ENCODE measurements around the gene HLCS.

DNA sequence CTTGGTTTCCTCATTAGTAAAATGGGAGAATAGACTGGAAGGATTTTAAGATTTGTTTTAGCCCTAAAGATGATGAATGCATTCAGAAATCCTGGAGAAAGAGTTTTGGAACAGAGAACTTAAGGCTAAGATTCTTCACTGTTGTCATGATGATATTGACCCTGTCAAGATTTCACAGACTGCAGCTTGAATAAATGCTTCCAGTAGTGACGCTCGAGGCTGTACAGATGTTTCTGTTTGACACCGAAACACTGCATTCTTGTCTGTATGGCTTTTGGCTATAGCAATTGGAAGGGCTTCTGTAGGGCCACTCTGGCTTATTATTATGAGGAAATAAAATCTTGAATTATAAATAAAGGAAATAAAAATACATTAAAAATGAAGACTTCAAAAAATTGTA, 241.8 kb downstream of the HLCS start:
- TF ChIP-seq, protein P1, sequence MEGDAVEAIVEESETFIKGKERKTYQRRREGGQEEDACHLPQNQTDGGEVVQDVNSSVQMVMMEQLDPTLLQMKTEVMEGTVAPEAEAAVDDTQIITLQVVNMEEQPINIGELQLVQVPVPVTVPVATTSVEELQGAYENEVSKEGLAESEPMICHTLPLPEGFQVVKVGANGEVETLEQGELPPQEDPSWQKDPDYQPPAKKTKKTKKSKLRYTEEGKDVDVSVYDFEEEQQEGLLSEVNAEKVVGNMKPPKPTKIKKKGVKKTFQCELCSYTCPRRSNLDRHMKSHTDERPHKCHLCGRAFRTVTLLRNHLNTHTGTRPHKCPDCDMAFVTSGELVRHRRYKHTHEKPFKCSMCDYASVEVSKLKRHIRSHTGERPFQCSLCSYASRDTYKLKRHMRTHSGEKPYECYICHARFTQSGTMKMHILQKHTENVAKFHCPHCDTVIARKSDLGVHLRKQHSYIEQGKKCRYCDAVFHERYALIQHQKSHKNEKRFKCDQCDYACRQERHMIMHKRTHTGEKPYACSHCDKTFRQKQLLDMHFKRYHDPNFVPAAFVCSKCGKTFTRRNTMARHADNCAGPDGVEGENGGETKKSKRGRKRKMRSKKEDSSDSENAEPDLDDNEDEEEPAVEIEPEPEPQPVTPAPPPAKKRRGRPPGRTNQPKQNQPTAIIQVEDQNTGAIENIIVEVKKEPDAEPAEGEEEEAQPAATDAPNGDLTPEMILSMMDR (IDR thresholded peaks at IDR 0.05), result no peak
- no peak for TF ChIP-seq POLR2A (IDR thresholded peaks at IDR 0.05)
